Stimulated activated naive B cell treated with anti-CD40 and anti-IgM and Interleukin-4, amounts not matched to agents 10 μg/mL and 1 μg/mL and 100 μg/mL, for 72 hours (primary cell): ENCODE results near the gene RALGAPA2.

Source experiments
- ATAC-seq, 2 donors: fragments of 150-1000 bp; cut with Tn5 transposase; replicated peaks; 2 replicates each; pipeline ENCODE4 v1.10.0; 2021; ENCODE audit warnings: moderate library complexity in 1 of 2
- DNase-seq: peaks from one replicate; pipeline ENCODE4 v3.0.0; 2021
- H3K27ac Mint-ChIP-seq: one replicate; pipeline ENCODE4 v1.8.0; 2022; ENCODE audit warnings: mild to moderate bottlenecking, mixed read lengths
- H3K27me3 Mint-ChIP-seq, 2 donors: one replicate each; pipeline ENCODE4 v1.8.0; 2022; ENCODE audit warnings: mixed read lengths in 2 of 2
- H3K36me3 Mint-ChIP-seq, 2 donors: one replicate each; pipeline ENCODE4 v1.8.0; 2022; ENCODE audit warnings: mixed read lengths in 2 of 2, mild to moderate bottlenecking in 1 of 2
- H3K4me1 Mint-ChIP-seq, 2 donors: one replicate each; pipeline ENCODE4 v1.8.0; 2022; ENCODE audit warnings: mixed read lengths in 2 of 2, mild to moderate bottlenecking in 1 of 2
- H3K4me3 Mint-ChIP-seq, 2 donors: one replicate each; pipeline ENCODE4 v1.8.0; 2022; ENCODE audit warnings: mild to moderate bottlenecking in 2 of 2, mixed read lengths in 2 of 2, moderate library complexity in 1 of 2
- H3K9me3 Mint-ChIP-seq, 2 donors: one replicate each; pipeline ENCODE4 v1.8.0; 2022; ENCODE audit warnings: mixed read lengths in 2 of 2, mild to moderate bottlenecking in 1 of 2

Gene RALGAPA2

GRCh38 chr20:20499439-20499838, 213.0 kb downstream of the RALGAPA2 start:
- Mint-ChIP-seq H3K27me3 (no peaks in the 10 kb centered on the region), H3K9me3 (no peaks in the 10 kb centered on the region), H3K27ac (no peak overlapping the region), H3K4me3 (no peak overlapping the region), H3K36me3 (peaks cover 30 to 60% of the 10 kb centered on the region in 2 donors), H3K4me1 (peaks cover 0 to 10% of the 10 kb centered on the region in 2 donors)
- no peak for ATAC-seq
- no peak for DNase-seq

- no peak overlapping the region for H3K27ac Mint-ChIP-seq
- ATAC-seq: no peak
- H3K4me1 Mint-ChIP-seq: peaks cover 0 to 10% of the 10 kb centered on the region in 2 donors
- no peaks in the 10 kb centered on the region for H3K9me3 Mint-ChIP-seq
- DNase-seq: no peak
- peaks cover 31 to 62% of the 10 kb centered on the region in 2 donors for H3K36me3 Mint-ChIP-seq
- no peaks in the 10 kb centered on the region for H3K27me3 Mint-ChIP-seq
- H3K4me3 Mint-ChIP-seq: no peak overlapping the region
Measured at GRCh38 chr20:20498076-20498861, 214.2 kb downstream of the RALGAPA2 start.

- DNase-seq (no peak), ATAC-seq (peak; percentile 56 to 78)
- Mint-ChIP-seq H3K4me1 (peaks cover 0 to 10% of the 10 kb centered on the region in 2 donors), H3K4me3 (no peak overlapping the region), H3K27ac (no peak overlapping the region), H3K9me3 (no peaks in the 10 kb centered on the region), H3K27me3 (no peaks in the 10 kb centered on the region), H3K36me3 (peaks cover 26 to 56% of the 10 kb centered on the region in 2 donors)
Measured at GRCh38 chr20:20497242-20497978, 215.0 kb downstream of the RALGAPA2 start.

- Mint-ChIP-seq H3K27me3 (no peaks in the 10 kb centered on the region), H3K4me1 (peaks cover 9 to 25% of the 10 kb centered on the region in 2 donors), H3K9me3 (no peaks in the 10 kb centered on the region), H3K36me3 (peaks cover 21 to 56% of the 10 kb centered on the region in 2 donors), H3K4me3 (no peak overlapping the region), H3K27ac (no peak overlapping the region)
- ATAC-seq (no peak), DNase-seq (no peak)
Measured at GRCh38 chr20:20495729-20496503, 216.5 kb downstream of the RALGAPA2 start.

GRCh38 chr20:20493701-20494100, 218.7 kb downstream of the RALGAPA2 start:
- H3K27ac Mint-ChIP-seq: no peak overlapping the region
- DNase-seq (no peak), ATAC-seq (no peak)
- H3K4me1 Mint-ChIP-seq: peaks cover 22 to 43% of the 10 kb centered on the region in 2 donors
- no peak overlapping the region for H3K4me3 Mint-ChIP-seq
- H3K9me3 Mint-ChIP-seq: no peaks in the 10 kb centered on the region
- H3K27me3 Mint-ChIP-seq: no peaks in the 10 kb centered on the region
- H3K36me3 Mint-ChIP-seq: peaks cover 21 to 59% of the 10 kb centered on the region in 2 donors

- Mint-ChIP-seq H3K4me1 (peaks cover 29 to 52% of the 10 kb centered on the region in 2 donors), H3K27ac (no peak overlapping the region), H3K36me3 (peaks cover 21 to 57% of the 10 kb centered on the region in 2 donors)
Measured at GRCh38 chr20:20492521-20493332, 219.7 kb downstream of the RALGAPA2 start.

GRCh38 chr20:20491784-20492264, 220.6 kb downstream of the RALGAPA2 start:
- DNase-seq (no peak), ATAC-seq (peak; percentile 2 to 3)
- Mint-ChIP-seq H3K36me3 (peaks cover 24 to 53% of the 10 kb centered on the region in 2 donors), H3K27ac (peak overlapping the region; percentile 96), H3K4me3 (no peak overlapping the region), H3K9me3 (no peaks in the 10 kb centered on the region), H3K4me1 (peaks cover 29 to 43% of the 10 kb centered on the region in 2 donors), H3K27me3 (no peaks in the 10 kb centered on the region)

More at GRCh38 chr20:20492521-20493332, 219.7 kb downstream of the RALGAPA2 start:
- no peaks in the 10 kb centered on the region for H3K27me3 Mint-ChIP-seq
- DNase-seq (no peak), ATAC-seq (no peak)
- no peak overlapping the region for H3K4me3 Mint-ChIP-seq
- no peaks in the 10 kb centered on the region for H3K9me3 Mint-ChIP-seq

- H3K4me3 Mint-ChIP-seq: peak overlapping the region; percentile 76
- peaks cover 29 to 58% of the 10 kb centered on the region in 2 donors for H3K36me3 Mint-ChIP-seq
- peaks cover 0 to 4% of the 10 kb centered on the region in 2 donors for H3K9me3 Mint-ChIP-seq
- ATAC-seq (peak; percentile 78 to 83), DNase-seq (peak; percentile 21)
- peak overlapping the region; percentile 96 for H3K27ac Mint-ChIP-seq
- peaks cover 29 to 42% of the 10 kb centered on the region in 2 donors for H3K4me1 Mint-ChIP-seq
- H3K27me3 Mint-ChIP-seq: no peaks in the 10 kb centered on the region
Measured at GRCh38 chr20:20491110-20491783, 221.2 kb downstream of the RALGAPA2 start.

GRCh38 chr20:20490673-20491072, 221.8 kb downstream of the RALGAPA2 start:
- Mint-ChIP-seq H3K4me3 (peak overlapping the region; percentile 76), H3K27ac (peak overlapping the region; percentile 96), H3K4me1 (peaks cover 29 to 42% of the 10 kb centered on the region in 2 donors), H3K9me3 (peaks cover 0 to 4% of the 10 kb centered on the region in 2 donors), H3K27me3 (no peaks in the 10 kb centered on the region), H3K36me3 (peaks cover 27 to 55% of the 10 kb centered on the region in 2 donors)
- ATAC-seq (no peak), DNase-seq (no peak)

GRCh38 chr20:20489648-20490341, 222.6 kb downstream of the RALGAPA2 start:
- Mint-ChIP-seq H3K27ac (peak overlapping the region; percentile 95), H3K4me3 (peak overlapping the region; percentile 55 to 71), H3K9me3 (peaks cover 0 to 4% of the 10 kb centered on the region in 2 donors), H3K27me3 (no peaks in the 10 kb centered on the region), H3K36me3 (peaks cover 27 to 52% of the 10 kb centered on the region in 2 donors), H3K4me1 (peaks cover 29 to 42% of the 10 kb centered on the region in 2 donors)
- DNase-seq: no peak
- peak; percentile 40 to 61 for ATAC-seq

GRCh38 chr20:20489054-20489453, 223.4 kb downstream of the RALGAPA2 start:
- H3K27ac Mint-ChIP-seq: peak overlapping the region; percentile 90
- peaks cover 29 to 42% of the 10 kb centered on the region in 2 donors for H3K4me1 Mint-ChIP-seq
- H3K4me3 Mint-ChIP-seq: peak overlapping the region; percentile 50 to 71

GRCh38 chr20:20488388-20488787, 224.1 kb downstream of the RALGAPA2 start:
- Mint-ChIP-seq H3K9me3 (peaks cover 0 to 4% of the 10 kb centered on the region in 2 donors), H3K4me3 (peak overlapping the region; percentile 20 to 71), H3K4me1 (peaks cover 29 to 42% of the 10 kb centered on the region in 2 donors), H3K36me3 (peaks cover 23 to 48% of the 10 kb centered on the region in 2 donors), H3K27me3 (no peaks in the 10 kb centered on the region), H3K27ac (peak overlapping the region; percentile 90)
- DNase-seq: no peak
- ATAC-seq: no peak

More at GRCh38 chr20:20489054-20489453, 223.4 kb downstream of the RALGAPA2 start:
- H3K36me3 Mint-ChIP-seq: peaks cover 23 to 48% of the 10 kb centered on the region in 2 donors
- ATAC-seq (peak; percentile 44 to 56), DNase-seq (no peak)
- H3K9me3 Mint-ChIP-seq: peaks cover 0 to 4% of the 10 kb centered on the region in 2 donors
- H3K27me3 Mint-ChIP-seq: no peaks in the 10 kb centered on the region
